B cell (primary cell): ENCODE data around the gene NUMA1. TPM values are rescaled to one million over a fixed set of nuclear protein-coding genes. Genes with fewer than 3 reads are reported as not detected.
A peak's percentile ranks its signal among the peaks of the same experiment; 100 is the strongest.

Experiments used
- ATAC-seq: fragments of 200-7000 bp; cut with Tn5 transposase; one replicate; pipeline ENCODE4 v1.10.0; 2021; ENCODE audit warnings: low read depth, mild to moderate bottlenecking, moderate number of reproducible peaks, moderate library complexity
- CTCF ChIA-PET: fragments of 350-600 bp; sonication (Branson Sonifier 250); formaldehyde crosslinking; loops from one replicate; lab custom pipeline; 2021; ENCODE audit warnings: antibody characterized with exemption, inconsistent platforms; lab: Charles Lee
- POLR2A ChIA-PET: fragments of 350-600 bp; sonication (Branson Sonifier 250); formaldehyde crosslinking; loops from one replicate; lab custom pipeline; 2021; ENCODE audit warnings: antibody characterized with exemption; lab: Charles Lee
- DNase-seq: peaks from one replicate; pipeline ENCODE4 v3.0.0; 2013
- H2AFZ ChIP-seq: 2 replicates; pipeline ENCODE4 v1.6.1; 2012; ENCODE audit warnings: mild to moderate bottlenecking, low read depth, low read length; ENCODE audit not compliant: insufficient read depth, poor library complexity, severe bottlenecking
- H3K27ac ChIP-seq, 2 donors: 1 replicate in 1 of 2; 2 replicates in 1 of 2; pipeline ENCODE4 v1.5.1; 2012 to 2013; ENCODE audit warnings: low read length in 2 of 2, mild to moderate bottlenecking in 2 of 2, moderate library complexity in 1 of 2
- H3K27me3 ChIP-seq, 4 experiments: fragments of 200-600 bp in 1 of 4; sonication (generic) in 1 of 4; replicated peaks in 1 of 4; 1 replicate in 2 of 4; 2 replicates in 2 of 4; pipeline versions ENCODE4 v1.6.1 to v1.7.0; 2013 to 2016; ENCODE audit warnings: low read length in 3 of 4, mild to moderate bottlenecking in 2 of 4, mixed read lengths in 1 of 4, moderate library complexity in 1 of 4; ENCODE audit not compliant: insufficient read depth in 4 of 4, control insufficient read depth in 3 of 4; ENCODE audit errors: control extremely low read depth in 1 of 4
- H3K36me3 ChIP-seq, 2 experiments: replicated peaks in 1 of 2; 1 replicate in 1 of 2; 2 replicates in 1 of 2; pipeline versions ENCODE4 v1.6.1 to v1.7.1; 2013; ENCODE audit warnings: low read length in 1 of 2; ENCODE audit not compliant: insufficient read depth in 2 of 2, control insufficient read depth in 1 of 2; ENCODE audit errors: control extremely low read depth in 1 of 2, extremely low read depth in 1 of 2
- H3K4me1 ChIP-seq, 2 donors: fragments of 200-600 bp in 1 of 2; sonication (generic) in 1 of 2; 1 replicate in 1 of 2; 2 replicates in 1 of 2; pipeline versions ENCODE4 v1.5.1 to v1.6.1; 2013 to 2017; ENCODE audit warnings: low read length in 2 of 2; ENCODE audit not compliant: control insufficient read depth in 2 of 2, insufficient read depth in 2 of 2
- H3K4me2 ChIP-seq: replicated peaks from 2 replicates; pipeline ENCODE3; 2012; ENCODE audit warnings: mild to moderate bottlenecking, low read depth, low read length; ENCODE audit not compliant: poor library complexity, severe bottlenecking
- H3K4me3 ChIP-seq, 5 experiments: fragments of 200-600 bp in 1 of 5; sonication (generic) in 1 of 5; 1 replicate in 3 of 5; 2 replicates in 2 of 5; pipeline versions ENCODE4 v1.5.1 to v1.7.0; 2011 to 2016; ENCODE audit warnings: low read length in 4 of 5, mild to moderate bottlenecking in 4 of 5, low read depth in 2 of 5, control low read depth in 1 of 5, moderate library complexity in 1 of 5; ENCODE audit not compliant: insufficient read depth in 1 of 5; ENCODE audit errors: control extremely low read depth in 1 of 5, extremely low read depth in 1 of 5
- H3K79me2 ChIP-seq: fragments of 200-600 bp; sonication (generic); one replicate; pipeline ENCODE4 v1.6.0; 2016; ENCODE audit warnings: low read length; ENCODE audit not compliant: control insufficient read depth, insufficient read depth
- H3K9ac ChIP-seq: fragments of 200-600 bp; sonication (generic); 2 replicates; pipeline ENCODE4 v1.6.1; 2017; ENCODE audit warnings: mild to moderate bottlenecking, low read length, moderate library complexity
- H3K9me3 ChIP-seq, 3 donors: one replicate each; pipeline versions ENCODE4 v1.6.1 to v1.7.1; 2013; ENCODE audit warnings: low read length in 2 of 3; ENCODE audit not compliant: control insufficient read depth in 2 of 3, insufficient read depth in 1 of 3; ENCODE audit errors: control extremely low read depth in 1 of 3
- H4K20me1 ChIP-seq: 2 replicates; pipeline ENCODE4 v1.6.0; 2012; ENCODE audit warnings: mild to moderate bottlenecking, low read length; ENCODE audit not compliant: insufficient read depth, control insufficient read depth, poor library complexity, severe bottlenecking
- H3K27ac Mint-ChIP-seq: one replicate; pipeline ENCODE4 v1.8.0; 2021; ENCODE audit warnings: mixed read lengths
- H3K27me3 Mint-ChIP-seq: one replicate; pipeline ENCODE4 v1.8.0; 2021; ENCODE audit warnings: mixed read lengths
- H3K4me1 Mint-ChIP-seq: one replicate; pipeline ENCODE4 v1.8.0; 2021; ENCODE audit warnings: mixed read lengths
- H3K4me3 Mint-ChIP-seq: one replicate; pipeline ENCODE4 v1.8.0; 2021; ENCODE audit warnings: mixed read lengths
- H3K9me3 Mint-ChIP-seq: one replicate; pipeline ENCODE4 v1.8.0; 2022; ENCODE audit warnings: mixed read lengths; ENCODE audit not compliant: insufficient read depth
- EZH2 ChIP-seq: IDR thresholded peaks from 2 replicates; pipeline ENCODE4 v1.6.1; 2012; ENCODE audit warnings: borderline replicate concordance, low read depth, mild to moderate bottlenecking, moderate library complexity, low read length; ENCODE audit not compliant: insufficient read depth, poor library complexity, severe bottlenecking
- WGBS: methylation state at CpG from one replicate; pipeline ENCODE4 v1.1.5; 2013; ENCODE audit warnings: missing lambda C conversion rate; ENCODE audit not compliant: insufficient coverage; 5-methylcytosine and 5-hydroxymethylcytosine counted together
- intact Hi-C: fragments of 100-400 bp; cut with micrococcal nuclease; formaldehyde crosslinking; loops from one replicate; pipeline ENCODE4 v1.10.0; 2022
- polyA plus RNA-seq: library from polyadenylated mRNA; depleted of rRNA; stranded (reverse); fragments of >200 nt; gene quantifications from 2 replicates; pipeline ENCODE4 v1.2.3, GENCODE V29; 2012
- total RNA-seq, 2 donors: library from RNA; stranded (reverse); fragments of 120-200 nt in 1 of 2; gene quantifications; 1 replicate in 1 of 2; 2 replicates in 1 of 2; pipeline versions ENCODE4 v1.2.3 to v1.2.4, GENCODE V29; 2013 to 2022
- TF ChIP-seq, protein P1 (sequence below): fragments of 200-600 bp; IDR thresholded peaks from one replicate; pipeline ENCODE4 v1.8.0; 2022; ENCODE audit warnings: antibody characterized with exemption, mild to moderate bottlenecking

NUMA1 gene
- total and polyA plus RNA-seq, 2 donors (not counting 1 experiment from before 2014, with no cell fraction given), result 186 to 300 TPM

DNA sequence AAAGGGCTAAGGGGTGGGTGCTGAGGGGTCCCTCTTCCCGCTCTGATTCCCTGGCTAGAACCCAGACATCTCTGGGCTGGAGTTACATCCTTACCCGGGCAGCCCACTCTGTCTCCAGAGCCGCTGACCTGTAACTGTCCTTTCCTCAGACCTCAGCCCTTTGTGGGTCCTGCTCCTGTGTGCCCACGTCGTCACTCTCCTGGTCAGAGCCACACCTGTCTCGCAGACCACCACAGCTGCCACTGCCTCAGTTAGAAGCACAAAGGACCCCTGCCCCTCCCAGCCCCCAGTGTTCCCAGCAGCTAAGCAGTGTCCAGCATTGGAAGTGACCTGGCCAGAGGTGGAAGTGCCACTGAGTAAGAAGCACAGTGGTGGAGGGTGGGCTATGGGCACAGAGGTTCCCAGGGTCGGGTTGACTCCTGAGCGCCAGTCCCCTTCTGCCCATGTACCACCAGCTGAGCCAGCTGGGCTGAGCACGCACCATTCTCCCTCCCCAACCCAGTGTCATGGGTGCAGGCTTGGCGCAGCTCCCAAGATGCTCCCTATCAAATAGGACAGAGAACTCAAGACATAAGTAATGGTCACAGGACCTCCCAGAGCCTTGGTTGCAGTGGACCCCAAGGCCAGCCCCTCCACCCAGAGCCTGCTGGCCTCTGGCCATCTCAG lies 80.0 kb downstream of the NUMA1 start:
- intact Hi-C loops, result no loop called here
- POLR2A ChIA-PET, result no interaction called here
- 98% methylated on average over 10 of the region's 10 CpGs for WGBS

DNA sequence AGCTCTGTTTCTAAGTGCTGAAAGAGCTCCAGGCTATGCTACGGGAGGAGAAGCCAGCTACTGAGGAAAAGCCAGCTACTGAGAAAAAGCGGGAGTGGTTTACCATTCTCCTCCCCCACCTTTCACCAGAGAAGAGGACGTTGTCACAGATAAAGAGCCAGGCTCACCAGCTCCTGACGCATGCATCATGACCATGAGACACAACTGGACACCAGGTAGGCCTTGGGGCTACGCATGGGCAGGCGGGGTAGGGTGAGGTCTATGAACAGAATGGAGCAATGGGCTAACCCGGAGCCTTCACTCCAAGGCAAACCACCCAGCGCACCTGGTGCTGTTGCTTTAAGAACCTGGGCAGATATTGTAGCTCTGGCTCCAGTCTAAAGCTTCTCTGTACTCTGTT lies 80.5 kb downstream of the NUMA1 start:
- no peak for DNase-seq
- peaks cover 18 to 40% of the 10 kb centered on the region in 2 donors for H3K4me1 ChIP-seq
- H3K36me3 ChIP-seq, result peaks cover 0 to 42% of the 10 kb centered on the region in 2 experiments
- TF ChIP-seq, protein P1, sequence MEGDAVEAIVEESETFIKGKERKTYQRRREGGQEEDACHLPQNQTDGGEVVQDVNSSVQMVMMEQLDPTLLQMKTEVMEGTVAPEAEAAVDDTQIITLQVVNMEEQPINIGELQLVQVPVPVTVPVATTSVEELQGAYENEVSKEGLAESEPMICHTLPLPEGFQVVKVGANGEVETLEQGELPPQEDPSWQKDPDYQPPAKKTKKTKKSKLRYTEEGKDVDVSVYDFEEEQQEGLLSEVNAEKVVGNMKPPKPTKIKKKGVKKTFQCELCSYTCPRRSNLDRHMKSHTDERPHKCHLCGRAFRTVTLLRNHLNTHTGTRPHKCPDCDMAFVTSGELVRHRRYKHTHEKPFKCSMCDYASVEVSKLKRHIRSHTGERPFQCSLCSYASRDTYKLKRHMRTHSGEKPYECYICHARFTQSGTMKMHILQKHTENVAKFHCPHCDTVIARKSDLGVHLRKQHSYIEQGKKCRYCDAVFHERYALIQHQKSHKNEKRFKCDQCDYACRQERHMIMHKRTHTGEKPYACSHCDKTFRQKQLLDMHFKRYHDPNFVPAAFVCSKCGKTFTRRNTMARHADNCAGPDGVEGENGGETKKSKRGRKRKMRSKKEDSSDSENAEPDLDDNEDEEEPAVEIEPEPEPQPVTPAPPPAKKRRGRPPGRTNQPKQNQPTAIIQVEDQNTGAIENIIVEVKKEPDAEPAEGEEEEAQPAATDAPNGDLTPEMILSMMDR, result no peak
- TF ChIP-seq EZH2, result no peak
- peak overlapping the region; percentile 61 for H3K9ac ChIP-seq
- CTCF ChIA-PET, result interaction anchor here (1.2 to 2.8 kb wide), 5 partner anchors 11 to 91 kb away, joined by 3 to 17 read pairs (median 5); no protein-coding TSS in a partner anchor
- H3K27me3 Mint-ChIP-seq, result no peaks in the 10 kb centered on the region
- no peaks in the 10 kb centered on the region for H4K20me1 ChIP-seq
- H3K4me3 ChIP-seq, result peak overlapping the region in 3 of 5 experiments; percentile 50 to 62 (median 51)
- no peaks in the 10 kb centered on the region for H3K9me3 ChIP-seq
- H2AFZ ChIP-seq, result no peak overlapping the region
- peaks cover 15% of the 10 kb centered on the region for H3K79me2 ChIP-seq
- 97% methylated on average over 3 of the region's 8 CpGs for WGBS
- no peak overlapping the region for H3K27ac ChIP-seq
- H3K27ac Mint-ChIP-seq, result peak overlapping the region; percentile 95
- no peak overlapping the region for H3K4me3 Mint-ChIP-seq
- intact Hi-C loops, result no loop called here
- peaks cover 40% of the 10 kb centered on the region for H3K4me1 Mint-ChIP-seq
- POLR2A ChIA-PET, result no interaction called here
- no peaks in the 10 kb centered on the region for H3K9me3 Mint-ChIP-seq
- no peak for ATAC-seq
- H3K27me3 ChIP-seq, result no peaks in the 10 kb centered on the region
- H3K4me2 ChIP-seq, result peak overlapping the region; percentile 72

More for the DNA sequence above, 80.0 kb downstream of the NUMA1 start:
- Mint-ChIP-seq H3K4me3 (no peak overlapping the region), H3K27ac (peak overlapping the region; percentile 32), H3K9me3 (no peaks in the 10 kb centered on the region), H3K4me1 (peaks cover 40% of the 10 kb centered on the region), H3K27me3 (no peaks in the 10 kb centered on the region)
- H2AFZ ChIP-seq, result no peak overlapping the region
- H3K4me3 ChIP-seq, result no peak overlapping the region
- CTCF ChIA-PET, result interaction anchor here (1.5 to 2.8 kb wide), 3 partner anchors 8 to 23 kb away, joined by 4 to 17 read pairs (median 7); no protein-coding TSS in a partner anchor
- no peak for ATAC-seq
- H3K4me2 ChIP-seq, result peak overlapping the region; percentile 72
- peaks cover 5% of the 10 kb centered on the region for H4K20me1 ChIP-seq
- no peak overlapping the region for H3K9ac ChIP-seq
- no peaks in the 10 kb centered on the region for H3K27me3 ChIP-seq
- no peak overlapping the region for H3K27ac ChIP-seq
- H3K79me2 ChIP-seq, result peaks cover 15% of the 10 kb centered on the region
- peaks cover 0 to 47% of the 10 kb centered on the region in 2 experiments for H3K36me3 ChIP-seq
- H3K4me1 ChIP-seq, result peaks cover 18 to 38% of the 10 kb centered on the region in 2 donors
- TF ChIP-seq, protein P1, result no peak
- no peak for TF ChIP-seq EZH2
- DNase-seq, result no peak
- no peaks in the 10 kb centered on the region for H3K9me3 ChIP-seq
